NCI-H187 treated with DMSO at 0.1 percent for 48 hours (cell line): Measurements from ENCODE around the gene MBNL1.
"Not testable (repeated sequence)": the region's sequence is repeated elsewhere in the genome, so short reads cannot be mapped to it uniquely, and the experiment has no call there.

ENCODE experiments used
- DNase-seq: peaks from one replicate; lab custom pipeline; 2025; lab: John Stamatoyannopoulos, UW

MBNL1 gene

DNA sequence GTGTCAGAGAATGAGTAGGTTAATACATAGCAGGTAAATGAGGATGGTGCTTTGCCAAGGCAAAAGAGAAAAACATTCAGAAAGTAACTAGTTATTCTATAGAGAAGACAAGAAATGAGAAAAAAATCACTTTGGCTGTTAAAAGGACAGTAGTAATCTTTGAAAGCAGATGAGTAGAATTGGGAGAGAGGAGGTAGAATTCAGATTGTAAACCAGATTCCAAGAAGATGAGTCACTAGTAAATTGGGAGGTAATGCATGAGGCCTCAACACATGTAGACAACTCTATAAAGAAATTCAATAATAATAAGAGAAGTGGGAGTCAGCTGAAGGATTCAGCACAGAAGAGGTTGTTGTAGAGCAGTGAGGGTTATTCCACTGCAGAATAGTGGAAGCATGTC lies 81.4 kb downstream of the MBNL1 start:
- no peak for DNase-seq

DNA sequence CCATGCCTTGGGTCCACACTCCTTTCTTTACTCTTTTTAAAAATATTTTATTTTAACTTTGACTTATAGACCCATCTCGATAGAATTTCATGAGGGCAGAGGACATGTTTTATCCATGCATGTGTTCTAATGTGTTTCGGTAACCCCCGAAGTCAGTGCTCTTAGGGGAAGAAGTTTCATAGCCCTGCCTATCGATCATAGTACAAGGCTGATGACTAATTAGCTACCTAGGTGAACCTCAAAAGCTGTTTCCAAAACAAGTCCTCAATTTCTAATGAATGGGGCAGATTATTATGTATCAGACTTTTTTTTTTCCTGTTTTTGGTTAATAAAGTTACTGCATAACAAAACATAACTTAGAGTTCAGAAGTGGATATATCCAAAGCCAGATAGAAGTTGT lies 82.0 kb downstream of the MBNL1 start:
- DNase-seq: no peak

DNA sequence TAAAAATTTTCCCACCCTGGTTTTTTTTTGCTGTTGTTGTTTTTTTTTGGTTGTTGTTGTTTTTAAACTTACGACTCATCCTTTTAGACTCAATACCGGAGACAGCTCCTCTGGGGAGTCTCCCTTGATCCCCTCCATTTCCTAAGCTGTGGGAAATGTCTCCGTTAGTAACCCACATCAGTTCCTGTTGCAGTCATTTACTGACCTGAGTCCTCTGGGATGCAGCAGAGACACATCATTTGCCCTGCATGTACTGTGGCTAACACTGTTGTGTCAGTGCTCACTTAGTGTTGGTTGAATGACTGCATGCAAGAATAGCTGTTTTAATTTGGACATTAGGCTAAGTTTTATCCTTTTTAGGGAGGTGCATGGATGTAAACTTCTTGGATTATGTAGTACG lies 83.8 kb downstream of the MBNL1 start:
- DNase-seq: no peak

DNA sequence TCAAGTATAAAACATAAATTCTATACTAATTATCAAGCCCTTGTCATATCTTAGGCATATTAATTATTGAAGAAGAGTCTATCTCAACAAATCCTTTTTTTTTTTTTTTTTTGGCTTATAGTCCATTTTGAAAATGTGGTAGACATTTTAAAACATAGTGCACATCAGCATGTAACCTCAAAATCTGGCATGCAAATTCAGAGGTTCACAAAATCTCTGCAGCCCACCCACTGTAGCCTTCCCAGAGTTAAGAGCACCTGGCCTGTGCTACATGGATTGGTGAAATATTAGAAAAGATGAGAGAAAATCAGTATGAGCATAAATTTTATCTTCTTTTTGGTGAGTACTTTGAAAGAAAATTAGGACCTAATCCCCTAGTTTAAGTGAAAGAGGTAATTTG lies 84.8 kb downstream of the MBNL1 start:
- no peak for DNase-seq

DNA sequence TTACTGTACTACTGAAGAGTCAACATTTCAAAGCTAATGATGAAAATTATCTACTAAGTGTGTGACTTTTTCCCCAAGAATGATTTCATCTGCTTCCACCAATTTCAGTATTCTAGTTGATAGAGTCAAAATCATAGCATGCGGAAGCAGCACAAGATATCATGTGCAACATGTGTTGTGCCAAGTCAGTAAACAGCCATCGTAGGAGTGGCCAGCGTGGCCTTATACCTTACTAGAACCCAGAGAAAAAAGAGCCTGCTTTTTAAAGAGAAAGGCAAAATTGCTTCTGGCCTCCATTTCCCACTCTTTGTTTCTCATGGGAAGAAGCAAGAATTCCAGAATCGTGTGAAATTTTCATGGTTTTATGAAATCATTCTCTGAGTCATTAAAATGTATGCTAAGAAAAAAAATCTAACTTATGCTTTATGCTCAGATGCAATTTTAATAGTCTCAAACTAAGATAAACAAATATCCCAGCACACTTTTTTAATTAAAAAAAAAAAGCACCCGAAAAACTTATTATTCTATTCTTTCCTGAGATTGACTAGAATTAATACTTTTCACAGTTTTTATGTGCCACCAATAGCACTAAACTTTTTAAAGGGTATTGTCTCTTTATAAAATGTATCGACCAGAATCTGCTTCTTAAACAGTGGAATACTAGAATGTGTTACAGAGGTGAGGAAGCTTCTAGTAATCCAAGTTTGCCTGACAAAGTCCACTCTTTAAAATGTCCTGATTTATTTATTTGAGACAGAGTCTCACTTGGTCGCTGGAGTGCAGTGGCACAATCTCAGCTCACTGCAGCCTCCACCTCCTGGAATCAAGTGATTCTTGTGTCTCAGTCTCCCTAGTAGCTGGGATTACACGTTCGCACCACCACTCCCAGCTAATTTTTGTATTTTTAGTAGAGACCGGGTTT lies 87.3 kb downstream of the MBNL1 start:
- no peak for DNase-seq

DNA sequence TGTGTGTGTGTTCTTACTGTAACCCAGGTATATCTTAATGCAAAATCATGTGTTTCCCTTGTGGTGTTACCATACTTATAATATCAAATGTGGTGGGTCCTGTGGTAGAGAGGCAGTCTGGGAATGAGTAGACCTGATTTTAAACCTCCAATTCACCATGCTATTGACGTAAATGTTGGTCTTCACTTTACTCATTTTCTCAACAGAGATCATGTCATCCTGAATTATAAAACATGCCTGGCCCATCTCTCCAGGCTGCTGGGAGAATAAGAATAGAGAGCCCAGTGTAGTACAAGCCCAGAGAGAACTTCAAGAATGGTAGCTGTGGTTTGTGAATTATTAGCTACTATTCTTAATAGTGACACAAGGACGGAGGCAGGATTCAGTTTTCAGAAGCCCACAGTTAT lies 88.1 kb downstream of the MBNL1 start:
- DNase-seq: no peak

DNA sequence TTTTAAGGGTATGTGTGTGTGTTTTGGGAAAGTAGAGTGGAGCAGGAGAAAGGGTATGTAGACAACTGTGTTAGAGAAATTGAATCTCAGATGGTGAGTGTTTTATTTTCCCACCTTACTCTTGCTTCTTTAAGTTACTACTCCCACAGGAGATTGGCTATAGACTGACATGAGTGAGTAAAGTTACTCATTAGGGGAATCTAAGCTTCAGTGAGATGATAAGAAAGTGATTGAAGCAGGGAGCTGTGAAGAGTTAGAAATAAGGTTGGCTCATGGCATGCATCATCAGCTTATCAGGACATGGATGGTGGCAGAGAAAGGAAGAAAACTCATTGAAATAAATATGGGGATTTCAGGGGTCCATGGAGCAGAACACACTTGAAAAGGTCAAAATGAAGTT lies 88.9 kb downstream of the MBNL1 start:
- DNase-seq: no peak

DNA sequence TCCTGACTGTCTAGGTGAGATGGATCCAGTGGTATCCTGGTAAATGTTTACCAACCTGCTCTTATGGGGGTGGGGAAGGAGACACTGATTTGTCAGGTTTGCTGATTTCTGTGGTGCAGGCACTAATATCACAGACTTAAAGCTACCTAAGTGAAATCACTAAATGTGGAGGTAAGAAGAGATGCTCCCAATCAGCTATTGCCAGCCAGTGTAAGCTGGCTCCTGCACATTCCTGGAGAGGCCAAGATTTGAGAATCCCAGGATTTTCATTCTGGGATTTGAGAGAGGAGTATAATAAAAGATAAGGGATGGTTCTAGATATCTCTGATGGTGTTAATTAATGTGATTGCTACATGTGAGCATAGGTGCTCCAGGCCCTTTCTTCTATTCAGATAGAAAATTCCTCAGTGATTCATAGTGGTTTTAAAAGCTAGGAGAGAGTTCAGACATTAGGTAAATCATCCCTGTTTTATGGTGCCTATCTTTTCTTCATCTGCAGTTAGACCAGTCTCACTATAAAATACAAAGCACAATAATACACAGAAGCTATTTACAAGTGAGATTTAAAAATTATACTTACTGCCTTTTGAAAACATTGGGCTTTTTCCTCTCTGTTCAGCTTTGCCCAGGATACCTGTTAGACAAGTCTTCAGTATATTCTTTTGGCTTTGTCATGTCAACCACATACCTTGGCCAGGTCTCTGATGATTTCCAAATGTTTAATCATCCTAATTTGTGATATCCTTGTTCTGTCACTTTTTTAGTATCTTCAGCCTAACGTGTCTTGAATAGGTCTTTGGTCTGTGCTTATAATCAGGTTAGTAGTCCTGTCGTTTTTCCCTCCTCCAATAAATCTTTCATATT lies 90.9 kb downstream of the MBNL1 start:
- no peak for DNase-seq

DNA sequence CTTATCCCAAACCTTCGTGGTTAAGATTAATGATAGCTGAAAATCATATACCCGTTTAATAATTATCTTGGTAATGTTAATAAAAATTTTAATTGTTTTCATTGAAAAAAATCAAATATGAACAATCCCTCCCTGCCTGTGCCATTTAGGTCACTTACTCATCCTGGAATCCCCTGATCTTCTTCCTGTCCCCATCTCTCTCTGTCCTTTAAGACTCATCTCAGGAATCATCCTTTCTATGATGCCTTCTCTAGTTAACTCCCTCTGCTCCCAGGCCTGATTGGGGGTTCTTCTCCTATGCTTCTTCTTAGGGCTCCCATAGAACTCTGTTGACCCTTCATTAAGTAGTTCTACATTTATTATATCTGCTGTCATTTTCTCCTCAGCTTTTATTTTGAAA lies 91.6 kb downstream of the MBNL1 start:
- DNase-seq: no peak

DNA sequence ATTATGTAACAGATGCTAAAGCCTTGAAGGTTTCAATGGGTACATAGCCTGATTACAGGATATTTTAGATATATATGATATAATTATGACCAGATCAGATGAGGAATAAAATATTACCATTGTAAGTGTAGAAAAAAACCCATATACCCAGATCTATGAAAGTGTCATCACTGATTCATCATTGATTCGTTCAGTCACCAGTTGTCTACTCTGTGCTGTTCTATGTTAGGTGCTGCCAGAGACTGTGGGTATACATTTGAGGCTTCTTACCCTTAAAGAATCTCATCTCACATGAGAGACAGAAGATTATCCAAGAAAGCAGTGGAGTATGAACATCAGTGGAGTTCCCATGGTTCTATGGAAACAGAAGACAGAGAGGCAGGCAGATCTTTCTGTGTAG lies 92.2 kb downstream of the MBNL1 start:
- DNase-seq: no peak

DNA sequence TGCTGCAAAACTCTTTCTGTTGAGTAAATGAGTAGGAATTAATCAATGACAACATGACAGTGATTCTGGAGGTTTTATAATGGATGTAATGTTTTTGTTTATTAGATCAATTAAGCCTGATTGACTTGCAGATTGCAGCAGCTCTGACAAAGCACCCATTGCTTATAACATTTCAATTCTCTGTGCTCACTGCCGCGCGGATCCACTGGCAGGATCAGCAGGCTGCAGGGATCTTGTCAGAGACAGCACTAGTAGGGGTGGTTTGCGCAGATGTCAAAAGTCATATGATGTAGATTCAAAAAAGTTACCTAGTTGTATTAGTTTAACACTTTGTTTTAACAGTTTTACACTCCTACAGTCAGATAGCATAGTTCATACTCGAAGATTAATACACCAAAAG lies 93.4 kb downstream of the MBNL1 start:
- no peak for DNase-seq

DNA sequence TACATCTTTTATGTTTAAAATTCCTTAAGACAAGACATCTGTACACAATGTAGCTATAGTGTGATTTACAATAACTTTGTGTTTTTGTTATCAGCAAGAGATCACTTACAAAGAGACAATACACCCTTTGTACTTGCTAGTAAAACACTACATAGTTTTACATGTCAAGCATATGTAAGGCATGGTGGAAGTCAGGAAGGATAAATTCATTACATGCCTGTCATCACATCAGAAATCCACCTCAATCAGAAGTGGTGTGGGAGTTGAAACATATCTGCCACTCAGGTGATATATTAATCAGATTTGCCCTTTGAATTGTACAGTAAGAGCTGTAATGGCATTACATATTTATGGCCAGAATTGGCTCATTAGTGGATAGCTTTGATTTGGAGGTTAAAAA lies 95.5 kb downstream of the MBNL1 start:
- DNase-seq: no peak

DNA sequence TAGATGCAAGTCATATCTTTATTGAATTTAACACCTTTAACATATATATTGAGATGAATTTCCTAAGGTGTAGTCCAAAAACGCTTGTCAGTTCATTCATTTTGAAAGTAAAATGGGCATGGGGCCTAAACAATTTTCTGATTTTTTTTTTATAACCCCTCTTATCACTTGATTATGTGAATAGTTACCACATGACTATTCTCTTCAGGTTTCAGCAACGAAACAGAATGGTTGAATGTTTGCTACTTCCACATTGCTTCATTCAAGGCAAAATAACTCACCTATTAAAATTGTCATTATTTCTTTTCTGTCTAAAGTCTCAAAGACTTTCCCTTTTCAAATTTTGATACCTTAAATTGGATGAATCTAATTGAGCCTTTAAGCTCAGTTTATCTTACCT lies 96.4 kb downstream of the MBNL1 start:
- DNase-seq: no peak

DNA sequence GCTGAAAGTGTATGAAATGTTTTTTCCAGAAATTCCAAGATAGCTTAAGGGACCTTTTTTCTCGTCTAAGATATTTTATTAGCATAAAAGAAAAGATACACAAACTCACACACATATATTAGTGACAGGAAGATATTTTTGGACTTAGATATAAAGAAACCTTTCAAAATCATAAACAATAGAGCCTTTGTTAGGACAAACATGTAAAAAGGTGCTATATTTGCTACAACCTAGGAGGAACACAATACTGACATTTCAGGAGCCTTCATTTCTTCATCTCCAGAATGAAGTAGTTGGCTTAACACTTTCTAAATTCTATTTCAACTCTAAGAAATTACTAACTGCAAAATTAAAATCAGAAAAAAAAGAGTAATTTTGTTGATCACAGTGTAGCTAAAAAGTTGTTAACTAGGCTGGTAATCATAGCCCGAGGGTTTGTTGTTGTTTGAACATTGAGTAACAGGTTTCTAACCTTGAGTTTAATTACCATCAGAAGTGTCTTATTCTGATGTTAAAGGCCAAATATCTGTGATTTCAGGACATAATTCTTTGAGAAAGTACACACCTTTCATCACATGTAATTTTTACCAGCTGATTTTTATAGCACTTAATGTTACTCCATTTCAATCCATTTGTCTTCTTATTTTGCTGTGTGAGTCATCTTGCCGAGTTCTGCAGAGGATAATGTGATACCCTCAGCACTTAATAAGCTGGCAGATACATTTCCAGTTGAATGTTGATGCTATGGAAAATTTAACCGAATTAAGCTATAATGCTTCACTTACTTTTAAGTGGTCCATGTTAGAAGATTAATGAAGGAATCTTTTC lies 97.3 kb downstream of the MBNL1 start:
- no peak for DNase-seq

DNA sequence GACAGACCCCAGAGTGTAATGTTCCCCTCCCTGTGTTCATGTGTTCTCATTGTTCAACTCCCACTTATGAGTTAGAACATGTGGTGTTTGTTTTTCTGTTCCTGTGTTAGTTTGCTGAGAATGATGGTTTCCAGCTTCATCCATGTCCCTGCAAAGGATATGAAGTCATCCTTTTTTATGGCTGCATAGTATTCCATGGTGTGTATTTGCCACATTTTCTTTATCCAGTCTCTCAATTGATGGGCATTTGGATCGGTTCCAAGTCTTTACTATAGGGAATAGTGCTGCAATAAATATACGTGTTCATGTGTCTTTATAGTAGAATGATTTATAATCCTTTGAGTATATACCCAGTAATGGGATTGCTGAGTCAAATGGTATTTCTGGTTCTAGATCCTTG lies 98.5 kb downstream of the MBNL1 start:
- not testable (repeated sequence) for DNase-seq

DNA sequence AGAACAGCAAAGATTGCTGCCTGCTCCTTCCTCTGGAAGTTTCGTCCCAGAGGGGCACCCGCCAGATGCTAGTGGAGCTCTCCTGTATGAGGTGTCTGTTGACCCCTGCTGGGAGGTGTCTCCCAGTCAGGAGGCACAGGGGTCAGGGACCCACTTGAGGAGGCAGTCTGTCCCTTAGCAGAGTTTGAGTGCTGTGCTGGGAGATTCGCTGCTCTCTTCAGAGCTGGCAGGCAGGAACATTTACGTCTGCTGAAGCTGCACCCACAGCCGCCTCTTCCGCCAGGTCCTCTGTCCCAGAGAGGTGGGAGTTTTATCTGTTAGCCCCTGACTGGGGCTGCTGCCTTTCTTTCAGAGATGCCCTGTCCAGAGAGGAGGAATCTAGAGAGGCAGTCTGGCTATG lies 103.9 kb downstream of the MBNL1 start:
- DNase-seq: not testable (repeated sequence)

DNA sequence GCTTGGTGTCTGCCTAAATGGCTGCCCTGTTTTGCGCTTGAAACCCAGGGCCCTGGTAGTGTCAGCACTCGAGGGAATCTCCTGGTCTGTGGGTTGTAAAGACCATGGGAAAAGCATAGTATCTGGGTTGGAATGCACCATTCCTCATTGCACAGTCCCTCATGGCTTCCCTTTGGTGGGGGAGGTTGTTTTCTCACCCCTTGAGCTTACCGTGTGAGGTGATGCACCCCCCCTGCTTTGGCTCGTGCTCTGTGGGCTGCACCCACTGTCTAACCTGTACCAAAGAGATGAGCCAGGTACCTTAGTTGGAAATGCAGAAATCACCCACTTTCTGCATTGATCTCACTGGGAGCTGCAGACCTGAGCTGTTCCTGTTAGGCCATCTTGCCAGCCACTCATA lies 104.7 kb downstream of the MBNL1 start:
- no peak for DNase-seq

DNA sequence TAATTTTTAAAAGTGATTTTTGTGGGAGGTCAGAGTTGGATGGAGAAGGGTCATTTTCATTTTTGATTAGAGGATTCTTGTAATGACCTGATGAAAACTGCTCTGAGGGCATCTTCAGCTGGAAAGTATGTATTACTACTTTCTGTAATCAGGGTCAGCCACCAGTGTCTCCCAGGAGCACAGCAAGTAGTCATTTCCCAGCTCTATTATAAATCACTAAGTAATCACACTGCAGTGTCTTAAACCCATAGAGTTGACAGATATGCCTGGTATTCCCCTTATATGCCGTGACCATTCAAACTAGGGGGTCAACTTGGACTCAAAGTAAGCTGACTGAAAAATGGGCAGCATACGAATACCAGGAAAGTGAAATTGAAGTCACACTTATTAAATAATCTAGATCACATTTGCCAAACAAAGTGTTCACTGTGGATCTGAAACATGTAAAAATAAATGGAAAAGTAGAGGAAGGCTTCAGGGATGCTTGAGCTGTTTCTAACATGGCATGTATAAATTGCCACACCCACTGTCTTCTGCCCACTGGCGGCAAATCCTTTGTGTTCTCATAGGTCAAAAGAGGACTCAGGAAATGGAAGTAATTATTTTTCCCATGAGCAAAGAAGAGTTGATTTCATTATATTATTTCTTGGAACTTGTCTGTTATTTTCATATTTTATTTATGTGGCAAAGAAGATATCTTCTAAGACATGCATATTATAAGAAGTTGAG lies 105.7 kb downstream of the MBNL1 start:
- no peak for DNase-seq

DNA sequence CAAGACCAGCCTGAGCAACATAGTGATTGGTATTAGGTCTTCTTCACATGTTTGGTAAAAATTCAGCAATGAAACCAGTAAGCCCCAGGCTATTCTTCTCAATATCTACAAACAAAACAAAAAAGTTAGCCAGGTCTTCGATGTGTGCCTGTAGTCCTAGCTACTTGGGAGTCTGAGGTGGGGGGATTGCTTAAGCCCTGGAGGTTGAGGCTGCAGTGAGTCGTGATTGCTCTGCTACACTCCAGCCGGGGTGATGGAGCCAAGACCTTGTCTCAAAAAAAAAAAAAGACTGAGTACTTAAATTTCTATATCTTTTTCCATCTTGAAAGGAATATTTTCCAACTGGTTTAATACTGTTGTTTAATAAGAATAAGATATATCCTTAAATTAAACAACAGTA lies 106.8 kb downstream of the MBNL1 start:
- no peak for DNase-seq

DNA sequence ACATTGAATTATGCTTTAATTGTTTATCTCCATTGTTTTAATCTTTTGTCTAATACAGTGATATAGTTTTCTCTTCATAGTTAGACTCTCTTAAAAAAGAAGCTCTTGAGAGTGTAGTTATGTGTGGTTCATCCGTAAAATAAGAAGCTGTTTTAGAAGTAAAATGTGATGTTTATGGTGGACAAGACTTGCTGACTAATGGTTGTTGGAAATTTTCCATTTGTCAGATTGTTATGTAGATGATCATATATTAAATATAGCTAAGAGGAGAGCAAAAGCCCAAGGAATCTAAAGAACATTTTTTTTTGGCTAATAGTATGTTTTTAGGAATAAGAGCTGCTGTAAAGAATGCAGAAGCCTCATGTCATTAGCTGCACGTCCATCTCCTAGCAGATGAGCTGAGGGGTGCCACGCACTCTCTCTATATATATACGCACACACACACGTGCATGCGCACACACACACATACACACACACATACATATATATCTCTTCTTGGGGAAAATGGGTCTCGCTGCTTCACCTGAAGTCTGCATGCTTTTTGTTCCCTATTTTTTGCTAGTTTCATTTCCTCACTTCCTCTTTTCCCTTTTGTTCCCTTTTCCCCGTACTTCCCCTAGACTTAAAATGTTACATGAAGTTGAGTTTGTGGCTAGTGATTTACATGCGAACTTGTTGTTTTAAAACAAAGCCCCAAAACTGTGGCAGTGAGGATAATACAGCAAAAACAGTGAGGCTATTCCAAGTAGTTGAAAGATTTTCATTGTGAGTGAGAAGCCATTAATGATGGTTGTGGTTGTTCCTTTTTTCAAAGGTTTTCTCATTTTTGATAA lies 107.8 kb downstream of the MBNL1 start:
- DNase-seq: no peak

DNA sequence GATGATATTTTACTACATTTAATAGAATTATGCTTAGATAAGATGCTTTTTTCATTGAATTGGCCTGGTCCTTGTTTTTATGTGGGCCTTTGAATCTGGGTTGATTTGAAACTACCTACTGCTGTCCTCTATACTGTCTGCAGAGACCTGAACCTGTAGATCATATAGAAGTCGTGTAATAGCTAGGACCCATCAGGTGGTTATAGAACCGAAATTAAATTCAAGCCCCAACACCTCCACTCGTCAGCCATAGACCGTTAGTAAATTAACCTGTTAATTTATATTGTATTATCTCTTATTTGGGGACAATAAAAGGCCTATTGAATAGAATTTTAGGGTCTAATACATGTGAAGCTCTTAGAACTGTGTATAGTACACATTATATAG lies 108.4 kb downstream of the MBNL1 start:
- no peak for DNase-seq
